HepG2 (cell line): ENCODE data around the gene MIOS. TPM values are rescaled to one million over a fixed set of nuclear protein-coding genes. Genes with fewer than 3 reads are reported as not detected.

Source experiments
- ATAC-seq: fragments of 200-7000 bp; cut with Tn5 transposase; 3 replicates; pipeline ENCODE4 v1.9.1; 2020; ENCODE audit warnings: mild to moderate bottlenecking, moderate library complexity
- BruUV-seq: library from RNA; stranded (reverse); fragments of 400-500 nt; replicated peaks from 2 replicates; lab custom pipeline; 2021; lab: Mats Ljungman, UMichigan
- CTCF ChIA-PET: fragments of 300-600 bp; formaldehyde crosslinking; extraction: SDS; loops from one replicate; lab custom pipeline; 2021; ENCODE audit warnings: low total read pairs, inconsistent platforms, low intra/inter-chr PET ratio; lab: Yijun Ruan, JAX
- POLR2A ChIA-PET: fragments of 350-600 bp; sonication (Branson Sonifier 250); formaldehyde crosslinking; loops from one replicate; lab custom pipeline; 2020; ENCODE audit warnings: antibody characterized with exemption, inconsistent platforms; lab: Yijun Ruan, JAX
- DNase-seq: peaks from one replicate; pipeline ENCODE4 v3.0.0-alpha.2; 2015; ENCODE audit warnings: low spot score
- FAIRE-seq: peaks from 3 replicates; lab custom pipeline; 2011; peaks lifted over from hg19 to GRCh38; lab: Jason Lieb, UNC
- H2AFZ ChIP-seq: one replicate; pipeline ENCODE4 v1.6.1; 2011; ENCODE audit warnings: low read length, inconsistent platforms
- H3K27ac ChIP-seq: fragments of 300-600 bp; 3 replicates; pipeline ENCODE4 v1.8.0; 2011; ENCODE audit warnings: mixed run types, mild to moderate bottlenecking, mixed read lengths, low read length, inconsistent platforms; ENCODE audit not compliant: insufficient read depth; ENCODE audit errors: extremely low read length
- H3K27me3 ChIP-seq, 2 experiments: fragments of 200-600 bp in 1 of 2; 2 replicates in 1 of 2; 3 replicates in 1 of 2; pipeline versions ENCODE4 v1.6.0 to v1.8.0; 2011; ENCODE audit warnings: low read length in 2 of 2, mild to moderate bottlenecking in 2 of 2, moderate library complexity in 2 of 2, inconsistent platforms in 1 of 2; ENCODE audit not compliant: insufficient read depth in 2 of 2, control insufficient read depth in 1 of 2
- H3K36me3 ChIP-seq, 2 experiments: fragments of 200-600 bp in 1 of 2; replicated peaks in 1 of 2; 2 replicates in 1 of 2; 3 replicates in 1 of 2; pipeline versions ENCODE4 v1.5.1 to v1.8.0; 2011; ENCODE audit warnings: low read length in 2 of 2, inconsistent platforms in 1 of 2; ENCODE audit not compliant: insufficient read depth in 2 of 2, control insufficient read depth in 1 of 2
- H3K4me1 ChIP-seq: 2 replicates; pipeline ENCODE4 v1.5.1; 2012; ENCODE audit warnings: low read length, inconsistent platforms; ENCODE audit not compliant: insufficient read depth
- H3K4me2 ChIP-seq: 2 replicates; pipeline ENCODE4 v1.6.0; 2011; ENCODE audit warnings: low read depth, low read length, inconsistent platforms
- H3K4me3 ChIP-seq, 3 experiments: fragments of 200-600 bp in 1 of 3; sonication (generic), shearing (Covaris generic) in 1 of 3; replicated peaks in 1 of 3; 2 replicates each; pipeline ENCODE4 v1.5.1; 2011 to 2016; ENCODE audit warnings: low read length in 3 of 3, inconsistent platforms in 2 of 3, low read depth in 2 of 3, mild to moderate bottlenecking in 2 of 3, control low read depth in 1 of 3, mixed read lengths in 1 of 3; ENCODE audit not compliant: insufficient read depth in 1 of 3
- H3K79me2 ChIP-seq: one replicate; pipeline ENCODE4 v1.6.1; 2011; ENCODE audit warnings: low read length, inconsistent platforms; ENCODE audit not compliant: insufficient read depth
- H3K9ac ChIP-seq: 2 replicates; pipeline ENCODE4 v1.6.0; 2011; ENCODE audit warnings: mild to moderate bottlenecking, low read depth, low read length, inconsistent platforms; ENCODE audit not compliant: insufficient read depth
- H3K9me3 ChIP-seq: 2 replicates; pipeline ENCODE4 v1.5.1; 2012; ENCODE audit warnings: mild to moderate bottlenecking, low read length
- H4K20me1 ChIP-seq: 2 replicates; pipeline ENCODE4 v1.6.0; 2011; ENCODE audit warnings: inconsistent platforms, mild to moderate bottlenecking, low read length, moderate library complexity; ENCODE audit not compliant: insufficient read depth
- AGO1 ChIP-seq: fragments of 200-400 bp; formaldehyde crosslinking; IDR thresholded peaks from 2 replicates; pipeline ENCODE4 v1.6.1; 2017; ENCODE audit warnings: mild to moderate bottlenecking, low read depth, low read length, moderate library complexity; ENCODE audit not compliant: poor library complexity, severe bottlenecking
- ASH2L ChIP-seq: fragments of 300-600, 200-600 bp; sonication (generic); IDR thresholded peaks from 2 replicates; pipeline ENCODE4 v1.7.0; 2017; ENCODE audit warnings: low read depth, mild to moderate bottlenecking, moderate library complexity, mixed read lengths, low read length; ENCODE audit not compliant: insufficient read length
- CEBPB ChIP-seq: IDR thresholded peaks from 2 replicates; pipeline ENCODE4 v1.6.1; 2011; ENCODE audit warnings: low read depth, low read length, improper control_type of control experiment, borderline replicate concordance
- FOXA1 ChIP-seq, 2 experiments: fragments of 450-650 bp in 1 of 2; sonication (generic) in 1 of 2; formaldehyde crosslinking in 1 of 2; IDR thresholded peaks; 2 replicates each; pipeline versions ENCODE4 v1.4.0 to v1.6.1; 2016 to 2020; ENCODE audit warnings: missing genetic modification reagents in 1 of 2
- HDAC1 ChIP-seq: sonication (generic); formaldehyde crosslinking; IDR thresholded peaks from 2 replicates; pipeline ENCODE4 v1.5.1; 2020; ENCODE audit warnings: mild to moderate bottlenecking, missing genetic modification reagents
- HNRNPUL1 ChIP-seq: fragments of 200-400 bp; formaldehyde crosslinking; IDR thresholded peaks from 2 replicates; pipeline ENCODE4 v1.6.1; 2017; ENCODE audit warnings: low read depth, mild to moderate bottlenecking, low read length, moderate library complexity
- NCOA5 ChIP-seq: sonication (generic); formaldehyde crosslinking; IDR thresholded peaks from 2 replicates; pipeline ENCODE4 v1.4.0; 2020; ENCODE audit warnings: missing genetic modification reagents
- NR2F1 ChIP-seq, 2 experiments: fragments of 450-650 bp in 1 of 2; formaldehyde crosslinking in 1 of 2; IDR thresholded peaks; 2 replicates each; pipeline versions ENCODE4 v1.5.0 to v1.6.1; 2016 to 2020; ENCODE audit warnings: mild to moderate bottlenecking in 1 of 2, missing compliant biosample characterization in 1 of 2, missing genetic modification reagents in 1 of 2, moderate library complexity in 1 of 2
- NR2F6 ChIP-seq, 2 experiments: IDR thresholded peaks; 2 replicates each; pipeline ENCODE4 v1.6.1; 2016; ENCODE audit warnings: antibody characterized with exemption in 1 of 2, mild to moderate bottlenecking in 1 of 2
- PAX8 ChIP-seq: sonication (generic); formaldehyde crosslinking; IDR thresholded peaks from 2 replicates; pipeline ENCODE4 v1.8.0; 2022; ENCODE audit warnings: mild to moderate bottlenecking, missing genetic modification reagents, borderline replicate concordance
- RXRB ChIP-seq: IDR thresholded peaks from 2 replicates; pipeline ENCODE4 v1.6.1; 2016; ENCODE audit warnings: borderline replicate concordance, missing genetic modification reagents, missing compliant biosample characterization
- TCF7 ChIP-seq: sonication (generic); IDR thresholded peaks from 2 replicates; pipeline ENCODE4 v1.6.1; 2016; ENCODE audit warnings: antibody characterized with exemption, low read depth
- YY1 ChIP-seq: IDR thresholded peaks from 2 replicates; pipeline ENCODE4 v1.6.1; 2011; ENCODE audit warnings: low read length, low read depth, moderate library complexity, mild to moderate bottlenecking; ENCODE audit not compliant: insufficient read depth, insufficient replicate concordance
- ZNF121 ChIP-seq: sonication (generic); formaldehyde crosslinking; IDR thresholded peaks from 2 replicates; pipeline ENCODE4 v1.5.0; 2020; ENCODE audit warnings: mild to moderate bottlenecking, missing genetic modification reagents
- ZNF234 ChIP-seq: sonication (generic); formaldehyde crosslinking; conservative IDR thresholded peaks from 2 replicates; pipeline ENCODE4 v1.5.1; 2020; ENCODE audit warnings: mild to moderate bottlenecking, missing genetic modification reagents
- ZNF264 ChIP-seq: sonication (generic); formaldehyde crosslinking; IDR thresholded peaks from 2 replicates; pipeline ENCODE4 v1.4.0; 2020; ENCODE audit warnings: missing genetic modification reagents
- WGBS: methylation state at CpG from one replicate; pipeline ENCODE4 v1.1.6; 2017; ENCODE audit warnings: low lambda C conversion rate; 5-methylcytosine and 5-hydroxymethylcytosine counted together
- in situ Hi-C: cut with HindIII; loops from 2 replicates; pipeline ENCODE4 v1.10.0; 2017; ENCODE audit warnings: low pct_unique_long_range_greater_than_20kb; ENCODE audit not compliant: extremely low pct_ligation_motif_present
- intact Hi-C: fragments of 100-400 bp; cut with micrococcal nuclease; formaldehyde crosslinking; loops from one replicate; pipeline ENCODE4 v1.10.0; 2022; ENCODE audit not compliant: unreplicated experiment
- polyA plus RNA-seq, 8 experiments: library from polyadenylated mRNA; depleted of rRNA in 3 of 8; stranded (reverse) in 7 of 8; unstranded in 1 of 8; fragments of >200 nt; fragmentation: Illumina TruSeq in 4 of 8; extraction: Trizol in 4 of 8; gene quantifications; 2 replicates each; pipeline versions ENCODE4 v1.2.1 to v1.2.3, GENCODE V29; 2011 to 2016; ENCODE audit warnings: low read depth in 4 of 8, missing spikeins in 1 of 8, mixed read lengths in 1 of 8; ENCODE audit not compliant: insufficient read depth in 1 of 8
- total RNA-seq, 5 experiments: library from RNA; depleted of rRNA; stranded (reverse); fragments of >200 nt; fragmentation: Illumina TruSeq; extraction: Trizol; gene quantifications; 2 replicates each; pipeline ENCODE4 v1.2.3, GENCODE V29; 2016; ENCODE audit warnings: low read depth in 1 of 5
- TF ChIP-seq, protein P1 (sequence below): sonication (generic); formaldehyde crosslinking; IDR thresholded peaks from 2 replicates; pipeline ENCODE4 v1.4.0; 2020; ENCODE audit warnings: mild to moderate bottlenecking, missing genetic modification reagents

The MIOS gene
- total and polyA plus RNA-seq, 2 of the 13 experiments (the other 11 are each of a cell fraction or from before 2014, with no cell fraction given), result 15.2 to 33.5 TPM

DNA sequence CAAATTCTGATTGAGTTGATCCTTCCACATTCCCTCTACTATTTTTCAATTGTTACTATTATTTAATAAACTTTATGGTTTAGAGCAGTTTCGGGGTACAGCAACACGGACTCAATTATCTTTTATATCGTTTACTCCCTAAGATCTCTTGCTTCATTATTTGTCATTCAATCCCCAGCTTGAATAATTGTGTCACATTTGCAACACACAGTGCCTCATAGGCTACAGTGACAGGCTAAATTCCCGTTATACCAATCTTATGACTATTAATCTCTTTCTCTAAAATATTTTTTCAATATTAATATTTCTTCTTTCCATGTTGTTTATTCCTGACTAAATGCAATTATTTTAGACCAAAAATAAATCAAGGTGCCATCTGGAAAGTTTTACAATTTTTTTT lies 27.0 kb upstream of the MIOS start (continued):
- TF ChIP-seq, protein P1, sequence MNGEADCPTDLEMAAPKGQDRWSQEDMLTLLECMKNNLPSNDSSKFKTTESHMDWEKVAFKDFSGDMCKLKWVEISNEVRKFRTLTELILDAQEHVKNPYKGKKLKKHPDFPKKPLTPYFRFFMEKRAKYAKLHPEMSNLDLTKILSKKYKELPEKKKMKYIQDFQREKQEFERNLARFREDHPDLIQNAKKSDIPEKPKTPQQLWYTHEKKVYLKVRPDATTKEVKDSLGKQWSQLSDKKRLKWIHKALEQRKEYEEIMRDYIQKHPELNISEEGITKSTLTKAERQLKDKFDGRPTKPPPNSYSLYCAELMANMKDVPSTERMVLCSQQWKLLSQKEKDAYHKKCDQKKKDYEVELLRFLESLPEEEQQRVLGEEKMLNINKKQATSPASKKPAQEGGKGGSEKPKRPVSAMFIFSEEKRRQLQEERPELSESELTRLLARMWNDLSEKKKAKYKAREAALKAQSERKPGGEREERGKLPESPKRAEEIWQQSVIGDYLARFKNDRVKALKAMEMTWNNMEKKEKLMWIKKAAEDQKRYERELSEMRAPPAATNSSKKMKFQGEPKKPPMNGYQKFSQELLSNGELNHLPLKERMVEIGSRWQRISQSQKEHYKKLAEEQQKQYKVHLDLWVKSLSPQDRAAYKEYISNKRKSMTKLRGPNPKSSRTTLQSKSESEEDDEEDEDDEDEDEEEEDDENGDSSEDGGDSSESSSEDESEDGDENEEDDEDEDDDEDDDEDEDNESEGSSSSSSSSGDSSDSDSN (CRISPR knock-in tag), result no peak
- TF ChIP-seq PAX8 (CRISPR knock-in tag), result no peak
- TF ChIP-seq YY1, result no peak
- TF ChIP-seq ASH2L, result no peak
- no peak for TF ChIP-seq HDAC1
- TF ChIP-seq, all 625 proteins: peak for 0

- ATAC-seq, result peak; percentile 58
- Histone ChIP-seq H3K36me3 (no peaks in the 10 kb centered on the region), H3K9ac (no peak overlapping the region), H3K27ac (no peak overlapping the region), H4K20me1 (no peaks in the 10 kb centered on the region), H3K4me1 (peaks cover 15% of the 10 kb centered on the region), H3K4me2 (peak overlapping the region; percentile 45), H3K27me3 (no peaks in the 10 kb centered on the region), H2AFZ (no peak overlapping the region), H3K4me3 (no peak overlapping the region), H3K9me3 (no peaks in the 10 kb centered on the region), H3K79me2 (no peaks in the 10 kb centered on the region)
- POLR2A ChIA-PET, result no interaction called here
- BruUV-seq, result no TSS peak
- intact Hi-C loops, result no loop called here
- CTCF ChIA-PET, result interaction anchor here (1.3 to 4.1 kb wide), 2 partner anchors 118 to 577 kb away, joined by 3 to 37 read pairs; no protein-coding TSS in a partner anchor
- in situ Hi-C loops, result no loop called here
- 1% methylated on average over 4 of the region's 4 CpGs for WGBS
- peak; percentile 23 for FAIRE-seq
- DNase-seq, result no peak
- TF ChIP-seq NCOA5 (CRISPR knock-in tag) (no peak), ZNF264 (CRISPR knock-in tag) (no peak), NR2F1 (CRISPR knock-in tag; IDR thresholded peaks at IDR 0.05) (0 out of 4 replicates have a peak, but pooled peaks of 1 of the 2 experiments have one; percentile 16), TCF7 (no peak), RXRB (CRISPR knock-in tag) (peak; percentile 25; the same call in 1 of the 2 replicates), HNRNPUL1 (no peak), CEBPB (peak; percentile 78), ZNF234 (no peak), ZNF121 (CRISPR knock-in tag) (peak; percentile 84), AGO1 (no peak), NR2F6 (IDR thresholded peaks at IDR 0.05) (peak; percentile 9; the same call in 1 of the 2 replicates), NR2F6 (CRISPR knock-in tag; IDR thresholded peaks at IDR 0.05) (no peak), FOXA1 (IDR thresholded peaks at IDR 0.05) (no peak), FOXA1 (CRISPR knock-in tag; IDR thresholded peaks at IDR 0.05) (0 out of 2 replicates have a peak, but pooled peaks have one; percentile 30)
These were observed 24.3 kb upstream of the MIOS start for GRCh38 chr7:7542251-7542835.
